Fibroblast of gingiva (primary cell): ENCODE measurements around the gene FYCO1.

Experiments used
- DNase-seq: peaks from one replicate; pipeline ENCODE4 v3.0.0-alpha.2; 2011; ENCODE audit warnings: low read depth

FYCO1 gene

DNA sequence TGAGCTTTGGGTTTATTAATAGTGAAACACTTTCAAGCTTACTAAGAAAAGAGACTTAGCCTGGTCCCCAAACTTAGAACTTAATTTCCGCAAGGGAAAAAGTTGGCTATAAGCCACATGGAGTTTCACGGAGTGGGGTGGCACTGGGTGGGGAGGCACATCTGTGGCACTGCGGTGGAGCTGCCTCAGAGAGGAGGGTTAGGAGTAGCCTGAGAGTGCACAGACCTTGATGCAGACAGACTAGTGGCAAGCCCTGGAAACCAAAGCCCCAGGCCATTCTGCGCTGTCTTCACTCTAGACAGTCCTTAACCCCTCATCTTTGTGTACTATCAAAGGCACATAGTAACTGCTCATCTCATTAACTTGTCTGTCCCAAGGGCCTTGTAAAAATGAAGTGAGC lies 30.4 kb downstream of the FYCO1 start:
- no peak for DNase-seq

GRCh38 chr3:45964139-45964538 lies 31.5 kb downstream of the FYCO1 start:
- DNase-seq, result no peak

DNA sequence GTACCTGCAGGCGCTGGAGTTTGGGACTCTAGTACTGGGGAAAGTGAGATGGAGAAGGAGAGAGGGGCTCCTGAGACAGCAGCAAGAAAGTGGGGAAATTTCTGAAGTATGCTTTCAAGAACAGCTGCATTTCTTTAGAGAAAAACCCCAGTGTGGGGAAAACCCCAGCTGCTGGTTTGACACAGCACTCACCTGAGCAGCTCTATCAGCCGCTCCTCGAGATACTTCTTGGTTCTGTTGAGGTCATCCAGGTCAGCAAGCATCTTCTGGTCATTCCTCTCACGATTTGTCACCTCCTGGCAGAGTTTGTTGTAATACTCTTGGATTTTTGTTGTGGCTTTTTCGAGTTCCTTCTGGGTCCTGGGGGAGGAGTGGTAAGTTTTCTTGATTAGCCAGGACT lies 33.6 kb downstream of the FYCO1 start:
- no peak for DNase-seq

GRCh38 chr3:45960289-45960688 lies 35.3 kb downstream of the FYCO1 start:
- no peak for DNase-seq

- no peak for DNase-seq
Measured at GRCh38 chr3:45959201-45959600, 36.4 kb downstream of the FYCO1 start.

- DNase-seq, result peak; percentile 59
Measured at GRCh38 chr3:45958321-45958791, 37.3 kb downstream of the FYCO1 start.

DNA sequence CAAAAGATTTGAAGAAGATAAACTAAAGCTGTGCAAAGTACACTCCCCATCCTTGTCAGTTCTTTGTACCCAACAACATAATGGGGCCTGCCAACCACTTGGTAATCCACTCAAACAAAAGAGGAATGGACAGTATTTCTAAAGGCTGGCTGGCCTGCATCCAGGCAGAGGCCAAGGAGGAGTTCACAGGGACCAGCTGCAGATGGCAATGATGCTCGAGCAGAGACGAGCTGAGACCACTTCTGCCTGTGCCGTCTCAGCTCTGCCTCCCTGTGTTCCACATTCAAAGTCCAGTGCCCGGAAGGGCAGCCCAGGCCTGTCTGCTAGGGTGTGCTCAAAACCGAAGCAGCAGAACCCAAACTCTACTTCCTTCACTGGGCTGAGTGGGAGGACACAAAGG lies 38.0 kb downstream of the FYCO1 start:
- no peak for DNase-seq

DNA sequence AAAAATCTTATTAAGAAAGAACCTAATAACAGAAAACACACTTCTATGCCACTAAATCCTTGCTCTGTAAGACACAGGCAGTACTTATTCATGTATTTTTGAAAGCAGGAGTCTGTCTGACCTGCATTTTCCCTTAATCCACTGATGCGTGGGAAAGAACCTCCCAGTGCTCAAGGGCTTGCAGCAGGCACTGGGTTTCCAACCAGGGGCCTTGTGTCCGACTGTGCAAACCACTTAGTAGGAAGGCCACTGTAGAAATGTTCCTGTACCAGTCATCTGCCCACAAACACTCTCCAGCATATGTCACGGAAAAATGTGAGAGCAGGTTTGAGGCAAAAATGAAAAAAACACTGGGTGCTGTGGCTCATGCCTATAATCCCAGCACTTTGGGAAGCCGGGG lies 39.9 kb downstream of the FYCO1 start:
- DNase-seq, result no peak

- no peak for DNase-seq
Measured at GRCh38 chr3:45955017-45955647, 40.5 kb downstream of the FYCO1 start.

DNA sequence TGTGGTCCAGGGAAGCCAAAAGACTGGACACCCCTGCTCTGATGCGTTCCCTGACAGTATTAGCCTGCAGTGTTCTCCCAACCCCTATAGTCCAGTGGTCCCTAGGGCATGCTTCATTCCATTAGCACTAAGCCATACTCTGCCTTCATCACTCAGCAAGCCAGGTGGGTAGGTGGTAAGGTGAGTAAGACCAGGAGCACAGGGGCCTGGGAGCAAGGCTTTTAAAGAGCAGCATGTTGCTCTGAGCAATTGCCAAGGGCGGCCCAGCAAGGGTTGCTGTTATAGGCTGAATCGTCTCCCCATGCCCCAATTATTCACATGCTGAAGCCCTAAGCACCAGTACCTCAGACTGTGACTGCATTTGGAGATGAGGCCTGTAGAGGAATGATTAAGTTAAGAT lies 41.3 kb downstream of the FYCO1 start:
- no peak for DNase-seq

DNA sequence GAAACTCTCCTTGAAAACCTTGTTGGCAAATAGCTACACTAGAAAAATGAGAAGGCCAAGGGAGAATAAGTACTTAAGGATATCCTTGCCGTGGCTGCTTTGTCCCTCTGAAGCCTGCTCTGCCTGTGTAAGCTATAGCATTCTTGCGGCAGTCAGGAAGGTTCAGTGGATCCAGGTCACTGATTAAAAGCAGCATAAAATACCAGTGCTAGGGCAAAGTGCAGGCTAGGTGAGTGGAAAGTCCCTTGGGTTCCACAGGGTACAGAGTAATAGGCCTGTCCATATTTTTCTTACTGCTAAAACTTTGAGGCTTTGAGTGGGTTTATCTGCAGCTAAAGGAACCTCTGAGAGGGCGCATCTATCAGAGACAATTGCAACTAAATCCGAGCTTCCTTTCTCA lies 42.1 kb downstream of the FYCO1 start:
- DNase-seq, result no peak

GRCh38 chr3:45952456-45952855 lies 43.2 kb downstream of the FYCO1 start:
- peak; percentile 49 for DNase-seq

DNA sequence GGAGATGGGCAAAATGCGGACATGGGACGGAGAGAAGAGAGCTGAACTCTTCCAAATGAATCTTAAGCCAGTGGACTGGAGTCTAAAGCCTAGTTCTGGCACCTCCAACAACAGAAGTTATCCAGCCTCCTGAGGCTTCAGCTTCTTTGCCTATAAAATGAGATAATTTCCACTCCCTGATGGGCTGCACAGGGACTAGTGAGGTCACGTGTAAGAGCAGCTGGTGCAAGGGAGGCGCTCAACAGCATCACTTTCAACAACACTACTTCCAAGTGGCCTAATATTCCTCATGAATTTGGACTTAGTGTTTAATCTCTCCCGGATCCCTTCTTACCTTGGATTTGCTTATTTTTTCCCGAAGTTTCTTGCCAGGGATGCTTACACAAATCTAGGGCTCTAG lies 43.7 kb downstream of the FYCO1 start:
- no peak for DNase-seq

GRCh38 chr3:45950686-45951600 lies 44.7 kb downstream of the FYCO1 start:
- no peak for DNase-seq

DNA sequence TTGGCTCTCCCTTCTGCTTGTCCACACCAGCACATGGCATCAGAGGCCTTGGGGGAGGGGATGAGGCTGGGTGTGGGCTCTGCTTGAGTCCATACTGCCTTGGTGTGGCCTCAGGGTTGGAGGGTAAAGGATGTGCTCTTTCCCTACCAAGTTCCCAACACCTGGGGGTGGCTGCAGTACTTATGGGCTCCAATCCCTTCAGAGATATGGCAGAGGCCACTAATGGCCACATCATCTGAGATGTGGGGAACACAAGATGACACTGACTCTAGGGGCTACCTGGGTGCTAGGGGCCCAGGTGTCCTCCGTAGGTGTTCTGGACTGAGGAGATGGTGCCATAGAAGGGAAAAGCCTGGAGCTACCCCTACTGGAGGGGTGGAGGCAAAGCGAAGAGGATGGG lies 45.5 kb downstream of the FYCO1 start:
- no peak for DNase-seq

- DNase-seq, result no peak
Measured at GRCh38 chr3:45949432-45949831, 46.2 kb downstream of the FYCO1 start.

GRCh38 chr3:45948881-45949280 lies 46.7 kb downstream of the FYCO1 start:
- no peak for DNase-seq

DNA sequence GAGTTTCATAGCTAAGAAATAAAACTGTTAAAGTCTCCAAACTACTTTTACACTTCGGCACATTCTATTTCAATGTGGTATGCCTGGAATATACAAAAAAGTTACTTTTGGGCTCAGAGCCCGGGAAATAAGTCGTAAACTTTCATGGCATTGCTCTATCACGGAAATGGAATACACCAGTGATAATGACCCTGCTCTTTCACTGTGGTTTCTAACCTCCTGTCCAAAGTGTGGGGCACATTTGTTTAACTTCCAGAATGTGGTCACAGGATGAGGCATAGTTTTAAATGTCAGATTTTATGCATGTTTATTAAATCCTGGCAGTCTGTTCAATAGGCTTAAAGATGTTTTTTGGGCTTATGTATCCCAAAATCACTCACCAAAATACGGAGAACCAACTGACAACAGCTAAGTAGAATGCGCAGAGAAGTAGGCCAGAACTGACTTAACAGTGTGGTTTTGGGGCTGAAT lies 47.3 kb downstream of the FYCO1 start:
- peak; percentile 90 for DNase-seq

- DNase-seq, result peak; percentile 38
Measured at GRCh38 chr3:45947361-45947760, 48.3 kb downstream of the FYCO1 start.

- DNase-seq, result no peak
Measured at GRCh38 chr3:45946875-45947274, 48.7 kb downstream of the FYCO1 start.

- no peak for DNase-seq
Measured at GRCh38 chr3:45946307-45946706, 49.3 kb downstream of the FYCO1 start.

DNA sequence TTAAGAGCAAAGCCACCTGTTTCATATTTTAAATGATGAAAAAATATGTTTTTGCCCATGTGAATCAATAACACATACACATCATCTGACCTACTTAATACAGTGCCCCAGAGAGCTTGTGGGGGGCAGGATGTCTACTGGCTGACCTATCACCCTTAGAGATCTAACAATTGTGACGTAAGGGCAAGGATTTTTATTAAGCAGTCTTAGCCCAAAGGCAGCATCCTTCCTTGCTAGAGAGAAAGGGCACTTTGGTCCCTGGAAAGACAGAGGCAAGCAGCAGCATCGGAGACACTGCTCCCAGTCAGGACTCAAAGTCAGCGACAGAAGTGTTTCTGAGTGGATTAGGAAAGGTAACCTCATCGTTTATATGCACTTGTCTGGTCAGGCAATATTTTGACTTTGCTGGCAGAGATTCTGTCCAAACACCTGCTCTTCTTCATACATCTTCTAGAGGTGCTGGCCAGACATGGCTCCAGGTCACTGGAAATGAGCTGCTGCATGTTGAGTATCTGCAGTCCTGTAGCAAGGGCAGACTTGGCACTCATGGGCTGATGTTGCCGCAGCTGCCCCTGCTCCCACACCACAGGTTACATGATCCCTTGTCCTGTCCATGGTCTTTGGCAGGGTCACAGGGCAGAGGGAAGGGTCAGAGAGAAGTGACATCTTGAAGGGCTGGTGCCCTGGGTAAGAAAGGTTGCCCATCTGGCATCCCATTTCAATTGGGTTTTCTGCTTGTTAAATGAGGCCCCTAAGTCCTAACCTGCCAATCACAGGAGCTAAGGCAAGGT lies 50.6 kb downstream of the FYCO1 start:
- no peak for DNase-seq
